Tibial nerve (tissue), 4 donors: Measurements from ENCODE around the gene PDXP. TPM values are rescaled to one million over a fixed set of nuclear protein-coding genes. Genes with fewer than 3 reads are reported as not detected.

Experiments
- DNase-seq, 2 donors: peaks; one replicate each; pipeline ENCODE4 v3.0.0-alpha.2; 2019; ENCODE audit warnings: low spot score in 2 of 2
- H3K27ac ChIP-seq, 4 donors: fragments of 200-600 bp; sonication (generic) in 3 of 4; one replicate each; pipeline ENCODE4 v1.5.1; 2017 to 2019; ENCODE audit warnings: mild to moderate bottlenecking in 1 of 4
- H3K27me3 ChIP-seq, 2 donors: fragments of 200-600 bp; sonication (generic) in 1 of 2; one replicate each; pipeline versions ENCODE4 v1.5.1 to v1.6.0; 2017 to 2019
- H3K36me3 ChIP-seq, 3 donors: fragments of 200-600 bp; sonication (generic); one replicate each; pipeline ENCODE4 v1.5.1; 2018 to 2019
- H3K4me1 ChIP-seq, 4 donors: fragments of 200-600 bp; sonication (generic) in 3 of 4; one replicate each; pipeline ENCODE4 v1.5.1; 2017 to 2019
- H3K4me3 ChIP-seq, 4 donors: fragments of 200-600 bp; sonication (generic) in 3 of 4; one replicate each; pipeline ENCODE4 v1.5.1; 2017 to 2019; ENCODE audit warnings: mild to moderate bottlenecking in 1 of 4, moderate library complexity in 1 of 4
- H3K9me3 ChIP-seq, 4 donors: fragments of 200-600 bp; sonication (generic) in 3 of 4; one replicate each; pipeline ENCODE4 v1.5.1; 2017 to 2019
- CTCF ChIP-seq, 5 experiments: fragments of 200-600 bp in 3 of 5; fragments of 450-650 bp in 2 of 5; sonication (generic) in 3 of 5; IDR thresholded peaks; one replicate each; pipeline ENCODE4 v1.5.1; 2016 to 2019; ENCODE audit warnings: antibody characterized with exemption in 5 of 5, mild to moderate bottlenecking in 3 of 5, moderate library complexity in 2 of 5
- EP300 ChIP-seq, 2 donors: sonication (generic); formaldehyde crosslinking; IDR thresholded peaks; one replicate each; pipeline ENCODE4 v1.6.1; 2017; ENCODE audit warnings: antibody characterized with exemption in 2 of 2, mild to moderate bottlenecking in 1 of 2
- POLR2A ChIP-seq, 2 donors: fragments of 450-650 bp; IDR thresholded peaks; one replicate each; pipeline ENCODE4 v1.6.1; 2017; ENCODE audit warnings: antibody characterized with exemption in 2 of 2, mild to moderate bottlenecking in 2 of 2, moderate library complexity in 2 of 2
- WGBS, 2 donors: methylation state at CpG; one replicate each; pipeline ENCODE4 v1.1.5; 2018; 5-methylcytosine and 5-hydroxymethylcytosine counted together
- total RNA-seq, 4 donors: library from RNA; depleted of rRNA; stranded (reverse); fragments of >200 nt; gene quantifications; one replicate each; pipeline ENCODE4 v1.1.0, GENCODE V29; 2016

The PDXP gene
- total RNA-seq, 4 donors from 2014 or later, result 14.7 to 19.7 (median 16.2) TPM

GRCh38 chr22:37672206-37672919 is 13.8 kb downstream of the PDXP start:
- peak overlapping the region; percentile 80 to 97 (median 93) for H3K27ac ChIP-seq
- peaks cover 0 to 3% (median 0%) of the 10 kb centered on the region in 3 donors for H3K36me3 ChIP-seq
- H3K9me3 ChIP-seq, result no peaks in the 10 kb centered on the region
- H3K27me3 ChIP-seq, result no peaks in the 10 kb centered on the region
- 71 to 74% methylated on average over 15 of the region's 15 CpGs for WGBS, 2 donors
- no peak for DNase-seq
- H3K4me3 ChIP-seq, result no peak overlapping the region
- H3K4me1 ChIP-seq, result peaks cover 7 to 69% (median 31%) of the 10 kb centered on the region in 4 donors
- TF ChIP-seq CTCF (IDR thresholded peaks at IDR 0.05) (no peak), POLR2A (IDR thresholded peaks at IDR 0.05) (no peak), EP300 (IDR thresholded peaks at IDR 0.05) (no peak)

GRCh38 chr22:37672920-37673455 is 14.5 kb downstream of the PDXP start:
- peaks cover 7 to 69% (median 38%) of the 10 kb centered on the region in 4 donors for H3K4me1 ChIP-seq
- H3K36me3 ChIP-seq, result peaks cover 0 to under 1% (median 0%) of the 10 kb centered on the region in 3 donors
- peak overlapping the region; percentile 80 to 97 (median 93) for H3K27ac ChIP-seq
- no peaks in the 10 kb centered on the region for H3K9me3 ChIP-seq
- 60 to 69% methylated on average over 10 to 11 of the region's 11 CpGs for WGBS, 2 donors
- no peak for DNase-seq
- TF ChIP-seq POLR2A (IDR thresholded peaks at IDR 0.05) (no peak), EP300 (IDR thresholded peaks at IDR 0.05) (no peak), CTCF (IDR thresholded peaks at IDR 0.05) (no peak)
- H3K27me3 ChIP-seq, result no peaks in the 10 kb centered on the region
- no peak overlapping the region for H3K4me3 ChIP-seq

- Histone ChIP-seq H3K9me3 (no peaks in the 10 kb centered on the region), H3K4me1 (peaks cover 7 to 77% (median 43%) of the 10 kb centered on the region in 4 donors), H3K27me3 (no peaks in the 10 kb centered on the region), H3K36me3 (peaks cover 0 to 9% (median 0%) of the 10 kb centered on the region in 3 donors), H3K4me3 (peak overlapping the region in 3 of 4 donors; percentile 5 to 64 (median 32)), H3K27ac (peak overlapping the region; percentile 80 to 97 (median 93))
- no peak for DNase-seq
- WGBS, 2 donors, result 78 to 80% methylated on average over 12 of the region's 12 CpGs
- TF ChIP-seq EP300 (IDR thresholded peaks at IDR 0.05), result no peak
- TF ChIP-seq POLR2A (IDR thresholded peaks at IDR 0.05), result no peak
- TF ChIP-seq CTCF (IDR thresholded peaks at IDR 0.05), result no peak
Measured at GRCh38 chr22:37674248-37674647, 15.7 kb downstream of the PDXP start.

- H3K36me3 ChIP-seq, result peaks cover 0 to 18% (median 0%) of the 10 kb centered on the region in 3 donors
- peaks cover 7 to 87% (median 43%) of the 10 kb centered on the region in 4 donors for H3K4me1 ChIP-seq
- WGBS, 2 donors, result 1 to 5% methylated on average over 22 to 31 of the region's 34 CpGs
- DNase-seq, result peak; percentile 97
- peak within 1 kb of the TSS; percentile 80 to 97 (median 93) for H3K27ac ChIP-seq
- H3K4me3 ChIP-seq, result peak within 1 kb of the TSS; percentile 46 to 77 (median 64)
- no peaks in the 10 kb centered on the region for H3K27me3 ChIP-seq
- peak in 2 of 5 experiments; percentile 7 to 15 for TF ChIP-seq CTCF (IDR thresholded peaks at IDR 0.05)
- TF ChIP-seq POLR2A (IDR thresholded peaks at IDR 0.05), result peak; percentile 39 to 70
- TF ChIP-seq EP300 (IDR thresholded peaks at IDR 0.05), result peak; percentile 21 to 92
- no peaks in the 10 kb centered on the region for H3K9me3 ChIP-seq
Measured at GRCh38 chr22:37674951-37675929, 16.7 kb downstream of the PDXP start, which contains the start of gene LGALS1. TSS of gene LGALS1 (plus strand) at chr22:37675636. CDS start at chr22:37675703, 67 bp downstream.
